Endothelial cell of umbilical vein (primary cell): ENCODE data around the gene SLC14A1. TPM values are rescaled to one million over a fixed set of nuclear protein-coding genes. Genes with fewer than 3 reads are reported as not detected.

ENCODE experiments used
- BruUV-seq: library from RNA; stranded (reverse); fragments of 400-500 nt; replicated peaks from 2 replicates; lab custom pipeline; 2021; lab: Mats Ljungman, UMichigan
- CTCF ChIA-PET: fragments of 300-600, 350-600 bp; sonication (Branson Sonifier 250); formaldehyde crosslinking; loops from one replicate; lab custom pipeline; 2021; ENCODE audit warnings: antibody characterized with exemption, inconsistent platforms; lab: Charles Lee
- POLR2A ChIA-PET: fragments of 300-600, 350-600 bp; sonication (Branson Sonifier 250); formaldehyde crosslinking; loops from one replicate; lab custom pipeline; 2021; ENCODE audit warnings: antibody characterized with exemption, inconsistent platforms; lab: Charles Lee
- DNase-seq: peaks from one replicate; pipeline ENCODE4 v3.0.0-alpha.2; 2011; ENCODE audit warnings: low read depth, low spot score
- FAIRE-seq: peaks from 2 replicates; lab custom pipeline; 2011; peaks lifted over from hg19 to GRCh38; lab: Jason Lieb, UNC
- H2AFZ ChIP-seq: 2 replicates; pipeline ENCODE4 v1.6.0; 2012; ENCODE audit warnings: low read depth, low read length, control low read depth, inconsistent platforms
- H3K27ac ChIP-seq: 2 replicates; pipeline ENCODE4 v1.5.1; 2011; ENCODE audit warnings: low read depth, mild to moderate bottlenecking, control low read depth, low read length, moderate library complexity; ENCODE audit not compliant: insufficient read depth
- H3K27me3 ChIP-seq, 2 experiments: 2 replicates each; pipeline versions ENCODE4 v1.6.0 to v1.6.1; 2011; ENCODE audit warnings: low read length in 2 of 2, mixed read lengths in 1 of 2; ENCODE audit not compliant: control insufficient read depth in 2 of 2, insufficient read depth in 2 of 2
- H3K36me3 ChIP-seq, 2 experiments: 2 replicates in 1 of 2; 3 replicates in 1 of 2; pipeline ENCODE4 v1.5.1; 2011; ENCODE audit warnings: low read length in 2 of 2, mild to moderate bottlenecking in 1 of 2, moderate library complexity in 1 of 2; ENCODE audit not compliant: control insufficient read depth in 2 of 2, insufficient read depth in 2 of 2; ENCODE audit errors: extremely low read depth in 1 of 2
- H3K4me1 ChIP-seq: 3 replicates; pipeline ENCODE4 v1.5.1; 2011; ENCODE audit warnings: mild to moderate bottlenecking, low read length; ENCODE audit not compliant: control insufficient read depth, insufficient read depth; ENCODE audit errors: extremely low read depth
- H3K4me2 ChIP-seq: 2 replicates; pipeline ENCODE4 v1.6.1; 2011; ENCODE audit warnings: low read length, control low read depth, mixed read lengths; ENCODE audit not compliant: insufficient read depth
- H3K4me3 ChIP-seq, 3 experiments: fragments of 200-600 bp in 1 of 3; sonication (generic), shearing (Covaris generic) in 1 of 3; replicated peaks in 1 of 3; 2 replicates each; pipeline ENCODE4 v1.5.1; 2011 to 2016; ENCODE audit warnings: control low read depth in 3 of 3, low read length in 3 of 3, mild to moderate bottlenecking in 2 of 3, inconsistent platforms in 1 of 3, low read depth in 1 of 3, moderate library complexity in 1 of 3; ENCODE audit not compliant: insufficient read depth in 1 of 3
- H3K79me2 ChIP-seq: 2 replicates; pipeline ENCODE4 v1.6.0; 2012; ENCODE audit warnings: low read length, inconsistent platforms; ENCODE audit not compliant: control insufficient read depth, insufficient read depth
- H3K9ac ChIP-seq: replicated peaks from 2 replicates; pipeline ENCODE3; 2011; ENCODE audit warnings: low read length, control low read depth; ENCODE audit not compliant: insufficient read depth; ENCODE audit errors: extremely low read depth
- H3K9me1 ChIP-seq: replicated peaks from 3 replicates; pipeline ENCODE4 v1.6.0; 2011; ENCODE audit warnings: mild to moderate bottlenecking, low read length; ENCODE audit not compliant: control insufficient read depth, insufficient read depth; ENCODE audit errors: extremely low read depth
- H3K9me3 ChIP-seq: replicated peaks from 2 replicates; pipeline ENCODE4 v1.5.1; 2012; ENCODE audit warnings: low read length, inconsistent platforms; ENCODE audit not compliant: control insufficient read depth, insufficient read depth
- H4K20me1 ChIP-seq: replicated peaks from 2 replicates; pipeline ENCODE3; 2011; ENCODE audit warnings: mild to moderate bottlenecking, low read length; ENCODE audit not compliant: control insufficient read depth, insufficient read depth; ENCODE audit errors: extremely low read depth
- CTCF ChIP-seq, 2 donors: IDR thresholded peaks; 1 replicate in 1 of 2; 2 replicates in 1 of 2; pipeline ENCODE4 v1.5.1; 2011; ENCODE audit warnings: low read length in 2 of 2, mild to moderate bottlenecking in 2 of 2, moderate library complexity in 2 of 2, control low read depth in 1 of 2, inconsistent platforms in 1 of 2, low read depth in 1 of 2; ENCODE audit not compliant: insufficient read depth in 1 of 2; ENCODE audit errors: extremely low read depth in 1 of 2
- EZH2 ChIP-seq: IDR thresholded peaks from 2 replicates; pipeline ENCODE4 v1.6.1; 2012; ENCODE audit warnings: borderline replicate concordance, low read depth, mild to moderate bottlenecking, moderate library complexity, low read length, inconsistent platforms; ENCODE audit not compliant: severe bottlenecking
- FOS ChIP-seq: IDR thresholded peaks from 2 replicates; pipeline ENCODE4 v1.6.1; 2011; ENCODE audit warnings: mild to moderate bottlenecking, low read length, moderate library complexity, borderline replicate concordance; ENCODE audit not compliant: insufficient read depth
- GATA2 ChIP-seq: IDR thresholded peaks from 2 replicates; pipeline ENCODE4 v1.7.0; 2011; ENCODE audit warnings: low read depth, mild to moderate bottlenecking, moderate library complexity, mixed read lengths, low read length; ENCODE audit not compliant: insufficient read length, insufficient read depth
- JUN ChIP-seq: IDR thresholded peaks from 2 replicates; pipeline ENCODE4 v1.6.1; 2011; ENCODE audit warnings: borderline replicate concordance, low read depth; ENCODE audit not compliant: insufficient read length, insufficient read depth
- MAX ChIP-seq: IDR thresholded peaks from 2 replicates; pipeline ENCODE4 v1.6.1; 2011; ENCODE audit not compliant: insufficient read depth, insufficient read length
- MYC ChIP-seq: IDR thresholded peaks from one replicate; pipeline ENCODE4 v1.6.1; 2011; ENCODE audit warnings: mild to moderate bottlenecking, low read depth, low read length
- POLR2A ChIP-seq: IDR thresholded peaks from 2 replicates; pipeline ENCODE4 v1.6.1; 2012; ENCODE audit warnings: low read depth, mild to moderate bottlenecking, control low read depth, low read length
- POLR2AphosphoS5 ChIP-seq: IDR thresholded peaks from 2 replicates; pipeline ENCODE4 v1.6.1; 2012; ENCODE audit warnings: low read depth, mild to moderate bottlenecking, control low read depth, low read length, moderate library complexity; ENCODE audit not compliant: insufficient read depth
- dilution Hi-C: fragments of 300-500 bp; cut with MboI; formaldehyde crosslinking; loops from one replicate; pipeline ENCODE4 v1.15.0; 2019; ENCODE audit warnings: low sequenced_read_pairs; ENCODE audit not compliant: extremely low pct_ligation_motif_present
- intact Hi-C: fragments of 100-400 bp; cut with micrococcal nuclease; formaldehyde crosslinking; loops from one replicate; pipeline ENCODE4 v1.10.0; 2022
- polyA plus RNA-seq, 4 experiments: library from polyadenylated mRNA; depleted of rRNA in 3 of 4; stranded (reverse) in 3 of 4; unstranded in 1 of 4; fragments of >200 nt; gene quantifications; 2 replicates each; pipeline versions ENCODE4 v1.2.1 to v1.2.3, GENCODE V29; 2011 to 2012; ENCODE audit warnings: missing spikeins in 1 of 4
- total RNA-seq: library from RNA; stranded (reverse); gene quantifications from 2 replicates; pipeline ENCODE4 v1.2.3, GENCODE V29; 2021

SLC14A1 gene
- total and polyA plus RNA-seq, 2 donors (not counting 3 experiments of a cell fraction or from before 2014, with no cell fraction given) = not detected

GRCh38 chr18:45749918-45750689 is 26.1 kb downstream of the SLC14A1 start:
- no peak overlapping the region for H2AFZ ChIP-seq
- no peak overlapping the region for H3K9ac ChIP-seq
- intact Hi-C loops (no loop called here), dilution Hi-C loops (no loop called here)
- CTCF ChIA-PET = interaction anchor here (1.0 to 2.5 kb wide), 5 partner anchors 25 to 130 kb away, joined by 3 to 10 read pairs (median 5); no protein-coding TSS in a partner anchor
- H3K79me2 ChIP-seq = no peaks in the 10 kb centered on the region
- H3K27me3 ChIP-seq = peaks cover 15 to 35% of the 10 kb centered on the region in 2 experiments
- H3K4me1 ChIP-seq = peaks cover 20% of the 10 kb centered on the region
- H3K9me3 ChIP-seq = no peaks in the 10 kb centered on the region
- no peak overlapping the region for H3K4me2 ChIP-seq
- no peak overlapping the region for H3K27ac ChIP-seq
- no peaks in the 10 kb centered on the region for H3K9me1 ChIP-seq
- H4K20me1 ChIP-seq = no peaks in the 10 kb centered on the region
- POLR2A ChIA-PET = no interaction called here
- DNase-seq = no peak
- no peak overlapping the region for H3K4me3 ChIP-seq
- TF ChIP-seq JUN (no peak), CTCF (IDR thresholded peaks at IDR 0.05; ENCODE audit: extremely low read depth in 1 of 2, insufficient read depth in 1 of 2, low read depth in 1 of 2, low read length in 2 of 2) (no peak), POLR2AphosphoS5 (no peak), FOS (no peak), EZH2 (no peak), GATA2 (no peak), MAX (no peak), POLR2A (no peak), MYC (no peak)
- FAIRE-seq = no peak
- H3K36me3 ChIP-seq = no peaks in the 10 kb centered on the region
- BruUV-seq = no TSS peak
